ENCODE results near the gene GLIS1.

GLIS1 gene

DNA sequence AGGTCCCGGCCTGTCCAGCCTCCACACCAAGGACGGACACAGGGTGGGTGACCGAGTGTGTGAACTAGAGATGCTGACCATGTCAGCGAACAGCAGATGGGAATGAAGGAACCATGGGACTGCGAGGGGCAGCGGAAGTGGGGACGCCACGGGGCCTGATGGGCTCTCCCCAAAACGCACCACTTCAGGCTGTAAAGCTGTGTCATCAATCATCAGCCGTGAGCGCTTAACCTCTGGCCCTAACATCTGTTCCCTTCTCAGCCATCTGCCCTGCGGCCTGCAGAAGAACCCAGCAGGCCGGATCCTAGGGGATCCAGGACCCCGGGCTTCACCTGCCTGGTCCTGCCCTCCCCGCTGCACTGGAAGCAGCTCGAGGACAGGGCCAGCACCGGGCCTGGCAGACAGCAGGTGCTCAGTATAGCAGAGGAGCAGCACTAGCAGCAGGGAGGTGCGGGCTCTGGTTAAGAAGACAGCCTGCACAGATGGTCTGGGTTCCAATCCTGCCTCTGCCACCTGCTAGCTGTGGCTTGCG lies 221.1 kb downstream of the GLIS1 start:
- Histone ChIP-seq H4K20me1 (ENCODE audit: insufficient read depth, low read length, poor library complexity, severe bottlenecking) (no peaks in the 10 kb centered on the region), H3K4me3 (ENCODE audit: low read length, poor library complexity, severe bottlenecking) (no peak overlapping the region), H3K36me3 (ENCODE audit: insufficient read depth, low read length) (no peaks in the 10 kb centered on the region), H3K9me2 (replicated peaks; ENCODE audit: low read depth, low read length) (no peaks in the 10 kb centered on the region), H3K4me1 (ENCODE audit: insufficient read depth, low read length, poor library complexity, severe bottlenecking) (peaks cover 9% of the 10 kb centered on the region), H3K9ac (ENCODE audit: low read depth, low read length, poor library complexity, severe bottlenecking) (no peak overlapping the region), H3K79me2 (ENCODE audit: insufficient read depth, low read length) (no peaks in the 10 kb centered on the region), H3K27me3 (ENCODE audit: insufficient read depth, low read length, poor library complexity, severe bottlenecking) (no peaks in the 10 kb centered on the region), H3F3A (ENCODE audit: low read depth) (no peaks in the 10 kb centered on the region), H2AFZ (ENCODE audit: low read length) (no peak overlapping the region), H3K4me2 (ENCODE audit: low read depth, low read length, poor library complexity, severe bottlenecking) (no peak overlapping the region), H3K9me3 (ENCODE audit: insufficient read depth, low read depth, low read length) (no peaks in the 10 kb centered on the region)
- TF ChIP-seq EZH2phosphoT487 (IDR thresholded peaks at IDR 0.05; ENCODE audit: borderline replicate concordance): no peak
- TF ChIP-seq, protein P1, sequence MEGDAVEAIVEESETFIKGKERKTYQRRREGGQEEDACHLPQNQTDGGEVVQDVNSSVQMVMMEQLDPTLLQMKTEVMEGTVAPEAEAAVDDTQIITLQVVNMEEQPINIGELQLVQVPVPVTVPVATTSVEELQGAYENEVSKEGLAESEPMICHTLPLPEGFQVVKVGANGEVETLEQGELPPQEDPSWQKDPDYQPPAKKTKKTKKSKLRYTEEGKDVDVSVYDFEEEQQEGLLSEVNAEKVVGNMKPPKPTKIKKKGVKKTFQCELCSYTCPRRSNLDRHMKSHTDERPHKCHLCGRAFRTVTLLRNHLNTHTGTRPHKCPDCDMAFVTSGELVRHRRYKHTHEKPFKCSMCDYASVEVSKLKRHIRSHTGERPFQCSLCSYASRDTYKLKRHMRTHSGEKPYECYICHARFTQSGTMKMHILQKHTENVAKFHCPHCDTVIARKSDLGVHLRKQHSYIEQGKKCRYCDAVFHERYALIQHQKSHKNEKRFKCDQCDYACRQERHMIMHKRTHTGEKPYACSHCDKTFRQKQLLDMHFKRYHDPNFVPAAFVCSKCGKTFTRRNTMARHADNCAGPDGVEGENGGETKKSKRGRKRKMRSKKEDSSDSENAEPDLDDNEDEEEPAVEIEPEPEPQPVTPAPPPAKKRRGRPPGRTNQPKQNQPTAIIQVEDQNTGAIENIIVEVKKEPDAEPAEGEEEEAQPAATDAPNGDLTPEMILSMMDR (conservative IDR thresholded peaks at IDR 0.05; ENCODE audit: low read length): no peak

DNA sequence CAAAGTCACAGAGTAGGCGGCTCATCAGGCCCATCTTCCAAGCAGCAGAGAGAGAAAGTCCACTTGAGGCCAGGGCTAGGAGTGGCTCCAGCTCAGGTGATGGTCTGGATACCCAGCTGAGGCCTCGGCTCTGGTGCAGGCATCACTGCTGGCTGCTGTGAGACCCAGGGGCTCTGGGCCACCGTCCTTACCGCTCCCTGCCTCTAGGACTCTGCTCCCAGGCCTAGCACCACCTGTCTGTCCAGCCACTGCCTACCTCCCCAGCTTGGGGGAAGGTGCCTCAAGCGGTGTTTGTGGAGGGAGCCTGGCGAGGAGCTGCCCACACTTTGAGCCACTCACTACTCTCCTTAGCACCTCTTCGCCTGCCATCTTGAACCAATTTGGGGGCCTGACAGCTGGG lies 221.9 kb downstream of the GLIS1 start:
- Histone ChIP-seq H4K20me1 (ENCODE audit: insufficient read depth, low read length, poor library complexity, severe bottlenecking) (no peaks in the 10 kb centered on the region), H3K79me2 (ENCODE audit: insufficient read depth, low read length) (no peaks in the 10 kb centered on the region), H3K36me3 (ENCODE audit: insufficient read depth, low read length) (no peaks in the 10 kb centered on the region), H3K9me2 (replicated peaks; ENCODE audit: low read depth, low read length) (no peaks in the 10 kb centered on the region), H3K4me2 (ENCODE audit: low read depth, low read length, poor library complexity, severe bottlenecking) (no peak overlapping the region), H3F3A (ENCODE audit: low read depth) (no peaks in the 10 kb centered on the region), H3K4me3 (ENCODE audit: low read length, poor library complexity, severe bottlenecking) (no peak overlapping the region), H3K9ac (ENCODE audit: low read depth, low read length, poor library complexity, severe bottlenecking) (no peak overlapping the region), H3K27me3 (ENCODE audit: insufficient read depth, low read length, poor library complexity, severe bottlenecking) (no peaks in the 10 kb centered on the region), H3K4me1 (ENCODE audit: insufficient read depth, low read length, poor library complexity, severe bottlenecking) (peaks cover 16% of the 10 kb centered on the region), H2AFZ (ENCODE audit: low read length) (no peak overlapping the region), H3K9me3 (ENCODE audit: insufficient read depth, low read depth, low read length) (no peaks in the 10 kb centered on the region)
- TF ChIP-seq EZH2phosphoT487 (IDR thresholded peaks at IDR 0.05; ENCODE audit: borderline replicate concordance): no peak
- TF ChIP-seq, protein P1 (conservative IDR thresholded peaks at IDR 0.05; ENCODE audit: low read length): no peak

DNA sequence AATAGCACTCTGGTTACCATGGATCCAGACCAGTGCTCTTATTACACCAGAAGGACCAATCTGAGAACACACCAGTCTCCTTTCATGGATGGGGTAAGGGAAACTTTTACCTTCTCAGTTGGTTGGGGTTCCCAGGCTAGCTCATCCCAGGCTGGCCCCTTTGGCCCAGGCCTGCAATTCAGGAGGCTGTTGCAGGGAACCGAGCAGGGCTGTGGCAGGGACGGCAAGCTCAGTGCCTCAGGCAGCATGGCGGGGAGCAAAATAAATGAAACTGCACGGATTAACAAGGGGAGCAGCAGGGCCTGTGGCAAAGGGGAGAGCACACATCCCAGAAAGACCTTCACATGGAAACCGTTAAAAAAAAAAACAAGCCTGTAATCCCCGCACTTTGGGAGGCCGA lies 222.8 kb downstream of the GLIS1 start:
- no peaks in the 10 kb centered on the region for H3F3A ChIP-seq (ENCODE audit: low read depth)
- H3K27me3 ChIP-seq (ENCODE audit: insufficient read depth, low read length, poor library complexity, severe bottlenecking): no peaks in the 10 kb centered on the region
- TF ChIP-seq, protein P1 (conservative IDR thresholded peaks at IDR 0.05; ENCODE audit: low read length): no peak
- TF ChIP-seq EZH2phosphoT487 (IDR thresholded peaks at IDR 0.05; ENCODE audit: borderline replicate concordance): no peak
- no peaks in the 10 kb centered on the region for H3K79me2 ChIP-seq (ENCODE audit: insufficient read depth, low read length)
- no peak overlapping the region for H3K4me3 ChIP-seq (ENCODE audit: low read length, poor library complexity, severe bottlenecking)
- peaks cover 26% of the 10 kb centered on the region for H3K4me1 ChIP-seq (ENCODE audit: insufficient read depth, low read length, poor library complexity, severe bottlenecking)
- H3K4me2 ChIP-seq (ENCODE audit: low read depth, low read length, poor library complexity, severe bottlenecking): no peak overlapping the region
- no peak overlapping the region for H3K9ac ChIP-seq (ENCODE audit: low read depth, low read length, poor library complexity, severe bottlenecking)
- no peaks in the 10 kb centered on the region for H3K9me3 ChIP-seq (ENCODE audit: insufficient read depth, low read depth, low read length)
- H3K9me2 ChIP-seq (replicated peaks; ENCODE audit: low read depth, low read length): no peaks in the 10 kb centered on the region
- no peaks in the 10 kb centered on the region for H3K36me3 ChIP-seq (ENCODE audit: insufficient read depth, low read length)
- no peak overlapping the region for H2AFZ ChIP-seq (ENCODE audit: low read length)
- H4K20me1 ChIP-seq (ENCODE audit: insufficient read depth, low read length, poor library complexity, severe bottlenecking): no peaks in the 10 kb centered on the region
